SKM-1 treated with dmso at 0.1 percent for 144 hours (cell line): ENCODE results near the gene MGA.

Experiments
- DNase-seq: peaks from one replicate; lab custom pipeline; 2025; ENCODE audit not compliant: unreplicated experiment; lab: John Stamatoyannopoulos, UW

MGA gene

GRCh38 chr15:41660235-41661077, at the start of gene MGA:
TSS of gene MGA (plus strand) at chr15:41660405.
- DNase-seq: no peak

- DNase-seq: no peak
Observed at GRCh38 chr15:41620536-41621199, 39.5 kb upstream of the MGA start.

GRCh38 chr15:41621200-41622193, 38.7 kb upstream of the MGA start:
- peak; percentile 92 for DNase-seq

GRCh38 chr15:41622901-41623300, 37.3 kb upstream of the MGA start:
- DNase-seq: no peak

GRCh38 chr15:41627203-41627602, 33.0 kb upstream of the MGA start:
- no peak for DNase-seq

- DNase-seq: no peak
Observed at GRCh38 chr15:41629463-41629862, 30.7 kb upstream of the MGA start.

- no peak for DNase-seq
Observed at GRCh38 chr15:41629883-41630282, 30.3 kb upstream of the MGA start.

GRCh38 chr15:41630616-41631217, 29.5 kb upstream of the MGA start:
- DNase-seq: no peak

- DNase-seq: no peak
Observed at GRCh38 chr15:41631880-41632470, 28.2 kb upstream of the MGA start.

- no peak for DNase-seq
Observed at GRCh38 chr15:41633609-41634008, 26.6 kb upstream of the MGA start.

- no peak for DNase-seq
Observed at GRCh38 chr15:41634072-41634626, 26.1 kb upstream of the MGA start.

GRCh38 chr15:41637086-41637485, 23.1 kb upstream of the MGA start:
- DNase-seq: no peak

GRCh38 chr15:41640985-41641384, 19.2 kb upstream of the MGA start:
- DNase-seq: no peak

- peak; percentile 55 for DNase-seq
Observed at GRCh38 chr15:41647262-41647661, 12.9 kb upstream of the MGA start.

GRCh38 chr15:41648097-41648496, 12.1 kb upstream of the MGA start:
- no peak for DNase-seq

- no peak for DNase-seq
Observed at GRCh38 chr15:41648770-41649169, 11.4 kb upstream of the MGA start.

- no peak for DNase-seq
Observed at GRCh38 chr15:41650806-41651205, 9.4 kb upstream of the MGA start.

- no peak for DNase-seq
Observed at GRCh38 chr15:41651373-41651772, 8.8 kb upstream of the MGA start.

- peak; percentile 11 for DNase-seq
Observed at GRCh38 chr15:41653760-41654159, 6.4 kb upstream of the MGA start.

GRCh38 chr15:41655716-41656115, 4.5 kb upstream of the MGA start:
- DNase-seq: no peak
